DMS53 treated with DMSO at 0.1 percent for 48 hours (cell line): ENCODE measurements around the gene NLRP14.

Experiments used
- DNase-seq: peaks from one replicate; lab custom pipeline; 2025; ENCODE audit not compliant: unreplicated experiment; lab: John Stamatoyannopoulos, UW

The NLRP14 gene

GRCh38 chr11:7020183-7020917 is at the start of gene NLRP14, which contains the start of gene ZNF214:
Gene NLRP14, plus strand, starts transcription at chr11:7020479. Its CDS starts 18,108 bp downstream, at chr11:7038587.
Gene ZNF214, minus strand, starts transcription at chr11:7020346. Its CDS starts 17,511 bp downstream, at chr11:7002835.
- DNase-seq, result peak; percentile 84

DNA sequence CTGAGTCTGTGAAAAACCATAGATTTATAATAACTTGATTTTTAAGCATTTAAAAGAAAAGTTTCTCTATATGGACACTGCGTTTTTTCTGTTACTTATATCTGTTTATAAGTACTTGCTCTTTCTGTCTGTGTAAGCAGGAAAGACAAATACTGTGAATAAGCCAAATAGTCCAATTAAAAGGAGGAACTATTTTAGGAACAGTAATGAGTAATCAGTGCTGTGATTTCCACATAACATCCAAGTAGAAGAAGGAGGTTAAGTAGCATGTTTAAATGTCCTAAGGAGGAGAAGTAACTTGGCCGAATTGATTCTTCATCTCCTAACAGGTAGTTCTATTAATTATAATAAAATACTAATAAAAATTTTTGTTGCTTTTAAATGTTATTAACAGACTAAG is 40.9 kb upstream of the NLRP14 start:
- no peak for DNase-seq

GRCh38 chr11:6986487-6986886 is 33.8 kb upstream of the NLRP14 start:
- DNase-seq, result no peak

DNA sequence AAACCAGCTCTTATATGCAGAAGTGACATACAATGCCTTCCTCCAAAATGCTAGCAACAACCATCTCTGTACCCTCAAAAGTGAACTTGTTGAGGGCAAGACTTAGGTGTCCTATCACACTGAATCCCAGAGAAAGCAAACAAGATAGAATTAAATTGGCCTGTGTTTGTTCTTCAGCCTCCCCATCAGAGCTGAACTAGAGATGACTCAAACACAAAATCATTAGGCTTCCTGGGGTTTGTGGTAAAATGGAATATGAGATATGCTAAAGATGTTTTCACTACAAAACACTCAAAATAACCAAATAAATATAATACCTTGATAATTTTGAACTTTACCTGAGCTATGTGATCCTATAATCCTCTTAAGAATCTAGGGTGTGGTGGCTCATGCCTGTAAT is 31.8 kb upstream of the NLRP14 start:
- DNase-seq, result no peak

GRCh38 chr11:6991227-6991626 is 29.1 kb upstream of the NLRP14 start:
- no peak for DNase-seq

- DNase-seq, result no peak
These were observed 28.3 kb upstream of the NLRP14 start for GRCh38 chr11:6992026-6992425.

GRCh38 chr11:6992457-6993417 is 27.5 kb upstream of the NLRP14 start:
- DNase-seq, result no peak

DNA sequence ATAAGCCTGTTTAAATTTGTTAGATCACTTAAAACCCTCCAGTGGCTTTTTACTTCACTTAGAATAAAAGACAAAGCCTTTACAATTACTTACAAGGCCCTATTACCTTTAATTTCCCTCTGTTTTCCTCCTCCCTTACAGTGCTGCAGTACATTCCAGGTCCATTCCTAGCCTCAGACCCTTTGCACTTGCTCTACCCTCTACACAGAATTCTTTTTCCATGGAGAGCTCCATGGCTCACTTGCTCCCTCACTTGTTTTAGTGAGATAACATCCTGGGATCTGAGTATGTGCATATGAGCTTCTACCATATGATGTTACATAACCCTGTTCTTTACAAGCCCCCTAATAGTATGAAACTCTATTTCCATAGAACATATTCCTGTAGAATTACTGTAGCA is 24.6 kb upstream of the NLRP14 start:
- DNase-seq, result no peak

- no peak for DNase-seq
These were observed 15.8 kb upstream of the NLRP14 start for GRCh38 chr11:7004482-7004881.

- no peak for DNase-seq
These were observed 6.2 kb upstream of the NLRP14 start for GRCh38 chr11:7014118-7014517.

DNA sequence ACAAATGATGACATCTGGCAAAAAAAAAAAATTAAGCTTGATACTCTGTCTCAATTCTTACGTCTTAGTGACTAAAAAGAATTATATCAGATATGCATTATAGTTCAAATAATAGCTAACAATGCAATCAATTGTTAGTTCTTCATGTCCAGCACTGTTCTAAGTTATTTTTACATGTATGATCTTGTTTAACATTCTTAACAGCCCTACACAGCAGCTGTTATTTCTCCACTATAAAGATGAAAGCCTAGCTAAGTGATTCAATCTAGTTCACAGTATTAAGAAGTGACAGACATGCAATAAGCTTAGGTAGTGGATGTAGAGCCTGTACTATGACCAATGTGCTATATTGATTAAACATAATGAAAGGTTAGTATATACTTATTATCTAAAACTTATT is 4.3 kb upstream of the NLRP14 start:
- DNase-seq, result no peak

DNA sequence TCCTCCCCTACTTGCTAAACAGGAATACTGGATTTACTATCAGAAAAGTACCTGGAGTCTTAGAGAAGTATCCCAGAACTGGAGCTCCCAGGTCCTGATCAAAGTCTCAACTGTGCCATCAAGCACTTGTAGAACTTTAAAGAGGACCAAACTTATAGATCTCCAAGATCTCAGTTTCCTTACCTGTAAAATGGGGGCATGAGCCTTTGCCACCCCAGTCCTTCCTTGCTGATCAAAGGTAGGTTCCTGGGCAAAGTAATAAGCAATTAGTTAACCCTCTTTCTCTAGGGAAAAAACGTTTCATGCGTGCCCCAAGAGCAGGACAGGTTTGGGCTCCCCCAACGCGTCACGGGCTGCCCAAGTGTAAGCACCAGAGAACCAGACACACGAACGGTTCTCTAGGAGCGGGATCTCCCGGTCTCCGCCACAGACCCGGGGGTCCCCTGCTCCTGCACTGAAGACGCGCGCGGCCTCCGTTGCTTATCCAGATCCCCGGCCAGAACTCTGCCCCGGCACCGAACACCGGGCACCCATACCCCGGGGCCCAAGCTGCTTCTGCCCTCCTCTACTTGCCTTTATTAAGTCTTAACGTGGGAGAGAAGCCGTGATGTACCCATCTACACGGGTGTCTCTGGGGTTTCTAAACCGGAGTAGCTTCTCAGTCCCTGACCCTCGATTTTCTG is 638 bp upstream of the NLRP14 start:
- peak; percentile 29 for DNase-seq

- no peak for DNase-seq
These were observed 1.0 kb downstream of the NLRP14 start for GRCh38 chr11:7021318-7021717.

- DNase-seq, result no peak
These were observed 7.9 kb downstream of the NLRP14 start for GRCh38 chr11:7028141-7028540.

GRCh38 chr11:7030836-7031235 is 10.6 kb downstream of the NLRP14 start:
- no peak for DNase-seq

DNA sequence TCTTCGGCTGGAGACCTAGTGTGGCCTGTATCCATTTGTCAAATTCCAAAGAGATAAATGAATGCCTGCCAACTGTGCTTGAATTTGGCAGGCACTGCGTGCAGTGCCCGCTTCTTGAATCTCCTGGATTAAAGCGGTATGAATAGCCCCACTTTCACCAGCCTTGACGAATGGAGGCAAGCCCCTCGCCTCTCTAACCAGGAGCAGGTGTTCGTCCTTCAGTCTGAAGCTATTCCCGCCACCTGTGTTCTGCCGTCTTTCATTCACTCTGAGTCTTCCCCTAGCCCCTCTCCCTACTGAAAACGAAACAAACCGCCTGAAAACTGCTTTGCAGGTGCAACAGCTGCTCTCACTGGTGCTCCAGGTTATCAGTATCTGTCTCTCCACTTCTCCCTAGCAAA is 11.2 kb downstream of the NLRP14 start:
- DNase-seq, result no peak

GRCh38 chr11:7032692-7033091 is 12.4 kb downstream of the NLRP14 start:
- no peak for DNase-seq

- no peak for DNase-seq
These were observed 13.7 kb downstream of the NLRP14 start for GRCh38 chr11:7034019-7034418.

GRCh38 chr11:7046474-7047175 is 26.3 kb downstream of the NLRP14 start:
- DNase-seq, result no peak

DNA sequence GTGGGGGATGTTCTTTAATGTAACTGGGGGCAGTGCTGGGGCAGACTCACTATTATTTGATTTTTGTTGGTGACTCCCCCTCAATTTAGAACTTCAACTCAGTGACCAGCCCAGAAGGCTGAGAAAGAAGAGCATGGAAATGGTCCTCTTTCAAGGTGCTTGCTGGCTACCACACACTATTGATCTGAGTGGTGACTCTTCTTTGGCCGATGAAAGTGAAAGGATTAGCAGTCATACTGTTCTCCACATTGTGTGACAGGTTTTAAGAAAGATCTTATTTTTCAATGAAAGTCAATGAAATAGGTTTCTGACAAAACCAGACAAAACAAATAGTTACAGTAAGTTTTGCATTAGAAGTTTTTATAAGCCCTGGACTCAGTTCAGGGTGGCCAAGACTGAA is 29.9 kb downstream of the NLRP14 start:
- no peak for DNase-seq
